HG02885 (cell line): ENCODE results near the gene NUP133.
"Not testable (repeated sequence)": the region's sequence is repeated elsewhere in the genome, so short reads cannot be mapped to it uniquely, and the experiment has no call there.

Experiments used
- ATAC-seq: cut with Tn5 transposase; IDR thresholded peaks from one replicate; pipeline ENCODE4 v1.9.1; 2021; ENCODE audit warnings: mild to moderate bottlenecking; ENCODE audit not compliant: unreplicated experiment, poor library complexity

NUP133 gene

DNA sequence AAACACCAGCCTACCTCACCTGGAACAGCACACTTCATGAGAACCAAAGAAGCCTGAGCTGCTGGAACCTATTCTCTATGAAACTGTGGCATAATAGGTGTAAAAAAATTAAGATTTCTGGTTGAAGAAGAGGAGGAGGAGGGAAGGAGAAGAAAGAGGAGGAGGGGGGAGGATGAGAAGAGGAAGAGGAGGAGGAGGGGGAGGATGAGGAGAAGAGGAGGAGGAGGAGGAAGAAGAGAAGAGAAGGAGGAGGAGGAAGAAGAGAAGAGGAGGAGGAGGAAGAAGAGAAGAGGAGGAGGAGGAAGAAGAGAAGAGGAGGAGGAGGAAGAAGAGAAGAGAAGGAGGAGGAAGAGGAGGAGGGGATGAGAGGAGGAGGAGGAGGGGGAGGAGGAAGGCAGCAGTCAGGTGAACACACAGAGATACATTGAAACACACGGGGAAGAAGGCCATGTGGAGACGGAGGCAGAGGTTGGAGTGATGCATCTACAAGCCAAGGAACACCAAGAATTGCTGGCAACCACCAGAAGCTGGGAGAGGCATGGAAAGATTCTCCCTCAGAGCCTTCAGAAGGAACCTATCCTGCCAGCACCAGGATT is 82.5 kb downstream of the NUP133 start:
- no peak for ATAC-seq

GRCh38 chr1:229420765-229421164 is 87.4 kb downstream of the NUP133 start:
- no peak for ATAC-seq

DNA sequence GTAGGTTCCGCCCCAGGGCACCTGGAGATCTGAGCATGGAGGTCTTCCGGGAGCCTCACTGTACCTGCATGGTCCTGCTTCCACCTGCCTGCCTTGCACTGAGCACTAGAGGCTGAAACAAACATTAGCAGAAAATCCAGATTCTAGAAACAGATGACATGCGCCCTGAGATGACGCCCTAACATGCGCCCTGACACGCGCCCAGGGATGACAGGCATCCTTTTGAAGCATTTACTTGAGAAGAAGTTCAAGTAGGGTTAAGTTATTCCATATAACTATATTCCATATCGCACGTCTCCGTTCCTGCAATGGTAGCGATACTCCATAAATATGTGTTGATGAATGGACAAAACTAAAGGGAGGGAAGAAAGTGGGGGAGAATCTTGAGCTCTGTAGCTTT is 87.9 kb downstream of the NUP133 start:
- ATAC-seq: no peak

- not testable (repeated sequence) for ATAC-seq
These were observed 89.6 kb downstream of the NUP133 start for GRCh38 chr1:229418586-229418985.

GRCh38 chr1:229412810-229413209 is 95.3 kb downstream of the NUP133 start:
- ATAC-seq: not testable (repeated sequence)

- no peak for ATAC-seq
These were observed 96.1 kb downstream of the NUP133 start for GRCh38 chr1:229412056-229412455.

- ATAC-seq: no peak
These were observed 96.6 kb downstream of the NUP133 start for GRCh38 chr1:229411434-229412055.

DNA sequence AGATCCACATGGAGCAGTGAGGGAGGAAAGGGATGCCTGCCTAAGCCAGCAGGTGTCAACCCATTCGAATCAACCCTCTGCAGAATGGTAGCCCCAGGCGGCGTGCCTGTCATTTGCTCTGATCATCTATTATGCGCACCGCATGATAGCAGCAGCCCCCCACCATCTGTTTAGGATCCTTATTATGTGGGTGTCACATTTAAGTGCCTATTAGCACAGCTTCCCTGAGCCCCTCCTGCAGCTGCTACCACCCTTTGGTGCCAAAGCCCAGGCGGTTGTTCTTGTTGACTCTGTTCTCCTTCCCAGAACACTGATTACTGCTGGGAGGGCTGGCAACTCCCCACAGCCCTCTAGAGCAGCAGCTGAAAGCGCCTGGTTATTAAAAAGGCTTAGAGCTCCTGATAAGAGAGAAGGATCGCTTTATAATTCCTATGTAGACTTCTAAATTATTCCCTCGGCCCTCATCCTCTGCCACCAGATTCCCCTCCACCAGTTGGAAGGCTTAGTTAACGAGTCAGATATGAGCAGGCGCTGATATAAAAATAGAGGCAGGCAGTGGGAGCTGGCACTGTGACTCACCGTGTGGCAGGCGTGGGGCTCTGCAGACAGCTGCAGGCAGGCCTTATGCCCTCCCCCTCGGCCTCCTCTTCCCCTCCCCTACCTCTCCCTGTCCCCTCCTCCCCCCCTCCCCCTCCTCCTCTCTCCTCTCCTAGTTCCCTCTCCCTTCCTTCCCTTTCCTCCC is 97.3 kb downstream of the NUP133 start:
- ATAC-seq: no peak

DNA sequence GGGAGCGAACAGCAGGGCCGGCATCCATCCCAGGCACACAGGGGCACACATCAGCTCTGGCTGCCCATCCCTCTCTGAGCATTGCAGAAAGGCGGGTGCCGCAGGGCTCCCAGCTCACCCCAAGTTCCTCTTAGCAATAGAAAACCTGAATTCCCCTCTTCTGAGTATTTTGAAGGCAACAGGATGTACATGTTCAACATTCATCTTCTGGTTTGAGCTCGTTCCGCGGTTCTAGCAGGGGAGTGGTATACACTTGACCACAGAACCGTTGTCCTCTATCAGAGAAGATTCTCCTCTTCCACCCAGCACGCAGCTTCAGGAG is 97.8 kb downstream of the NUP133 start:
- no peak for ATAC-seq

DNA sequence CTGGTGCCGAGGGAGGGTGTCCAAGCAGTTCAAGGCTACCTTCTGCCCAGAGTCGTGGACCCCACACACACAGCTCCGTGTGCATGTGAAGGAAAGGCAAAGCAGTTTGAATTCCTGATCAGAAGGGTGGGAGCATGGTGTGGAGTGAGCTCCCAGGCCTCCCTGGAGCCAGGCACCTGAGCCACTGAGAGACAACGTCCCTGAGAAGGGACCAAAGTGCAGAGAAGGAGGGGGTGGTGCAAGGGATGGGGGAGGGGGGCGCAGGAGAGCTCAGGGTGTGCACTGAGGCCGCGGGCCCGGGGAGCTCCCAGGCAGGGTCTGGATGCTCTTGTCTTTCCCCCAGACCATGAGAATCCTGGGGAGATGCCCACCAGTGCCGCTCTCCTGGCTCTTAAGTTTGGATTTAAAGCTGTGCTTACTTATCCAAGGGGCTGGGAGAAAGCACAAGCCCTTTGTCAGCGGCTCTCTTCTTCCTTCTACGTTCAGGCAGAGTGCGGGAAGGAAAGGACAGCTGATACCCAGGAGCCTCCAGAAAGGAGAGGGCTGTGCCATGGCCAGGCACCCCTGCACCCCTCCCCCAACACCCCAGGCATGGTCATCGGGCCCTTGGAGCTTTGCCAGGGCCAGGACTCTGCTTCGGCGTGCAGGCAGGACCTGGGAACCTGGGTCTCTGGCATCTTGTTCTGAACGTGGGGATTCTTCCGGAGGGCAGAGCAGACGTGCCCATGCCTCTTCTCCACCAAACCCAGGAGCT is 98.3 kb downstream of the NUP133 start:
- ATAC-seq: no peak

GRCh38 chr1:229408458-229409037 is 99.6 kb downstream of the NUP133 start:
- no peak for ATAC-seq

DNA sequence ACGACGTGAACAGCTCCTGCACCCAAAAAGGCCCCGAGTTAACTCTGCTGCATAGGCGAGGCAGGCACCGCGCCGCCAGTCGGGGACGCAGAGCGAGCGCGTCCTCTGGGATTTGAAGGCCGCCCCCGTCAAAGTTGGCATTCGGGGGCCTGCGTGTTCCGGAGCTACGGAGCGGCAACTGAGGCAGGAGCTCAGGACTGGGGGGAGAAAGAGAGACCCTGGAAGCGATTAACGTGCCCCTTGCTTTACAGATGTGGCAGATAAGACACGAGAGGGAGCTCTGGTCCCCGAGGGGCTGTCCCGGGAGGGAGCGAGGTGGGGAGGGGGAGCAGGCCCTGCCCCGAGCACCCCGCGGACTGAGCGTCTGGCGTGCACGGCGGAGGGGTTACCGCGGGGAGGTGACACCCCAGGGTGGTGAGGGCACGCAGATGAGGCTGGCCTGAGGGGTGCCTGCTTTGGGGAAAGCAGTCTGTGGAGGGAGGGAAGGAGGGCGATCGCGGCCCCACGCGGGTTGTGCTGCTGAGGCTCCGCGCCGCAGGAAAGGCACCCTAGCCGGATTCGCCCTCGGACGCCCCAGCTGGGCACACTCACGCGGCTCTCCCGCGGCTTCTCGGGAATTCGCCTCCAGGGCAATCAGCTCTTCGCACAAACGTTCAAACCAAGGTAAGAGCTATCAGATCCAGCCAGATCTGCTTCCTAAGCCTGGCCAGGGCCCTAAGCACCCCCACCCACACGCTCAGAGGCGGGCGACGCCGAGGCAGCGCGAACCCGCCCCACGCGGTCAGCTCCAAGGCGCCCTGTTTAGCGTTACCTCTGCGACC is 100.7 kb downstream of the NUP133 start:
- no peak for ATAC-seq

GRCh38 chr1:229406798-229407197 is 101.3 kb downstream of the NUP133 start:
- no peak for ATAC-seq

- ATAC-seq: no peak
These were observed 104.6 kb downstream of the NUP133 start for GRCh38 chr1:229403573-229403972.

- ATAC-seq: no peak
These were observed 105.1 kb downstream of the NUP133 start for GRCh38 chr1:229402993-229403392.

GRCh38 chr1:229402329-229402728 is 105.8 kb downstream of the NUP133 start:
- ATAC-seq: not testable (repeated sequence)

GRCh38 chr1:229397762-229398161 is 110.4 kb downstream of the NUP133 start:
- ATAC-seq: no peak

DNA sequence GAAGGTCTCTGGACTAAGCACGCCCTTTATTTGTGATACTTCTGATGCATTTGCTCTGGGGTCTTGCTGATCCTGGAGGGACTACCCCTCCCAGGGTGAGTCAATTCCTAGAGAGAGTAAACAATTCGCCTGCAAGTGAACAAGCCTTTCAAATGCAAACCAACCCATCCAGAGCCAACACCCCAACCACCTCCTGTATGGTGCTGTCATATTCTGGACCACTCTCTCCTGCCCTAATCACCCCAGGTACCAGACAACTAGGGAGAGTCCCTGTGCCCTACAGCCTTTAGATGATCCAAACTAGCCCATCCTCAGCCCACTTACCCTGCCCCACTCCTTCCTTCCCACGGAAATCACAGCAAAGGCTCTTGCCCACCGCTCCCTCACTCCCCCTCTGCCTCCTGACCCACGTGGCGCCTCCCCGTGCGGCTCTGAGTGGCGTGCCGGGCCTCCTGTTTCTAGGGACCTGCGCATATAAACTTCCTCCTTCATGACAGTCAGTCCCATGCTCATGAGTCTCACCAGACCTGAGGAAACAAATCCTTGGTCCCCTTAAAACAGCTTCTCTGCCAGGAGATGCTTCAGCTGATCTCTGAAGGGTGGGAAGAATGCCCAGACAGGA is 111.4 kb downstream of the NUP133 start:
- no peak for ATAC-seq

- ATAC-seq: not testable (repeated sequence)
These were observed 113.6 kb downstream of the NUP133 start for GRCh38 chr1:229394517-229394916.
